K562 (cell line): ENCODE measurements around the gene TMEM163. TPM values are rescaled to one million over a fixed set of nuclear protein-coding genes. Genes with fewer than 3 reads are reported as not detected.
A peak's percentile ranks its signal among the peaks of the same experiment; 100 is the strongest.

ENCODE experiments used
- ATAC-seq: fragments of 200-7000 bp; cut with Tn5 transposase; 3 replicates; pipeline ENCODE4 v1.9.1; 2020; ENCODE audit warnings: moderate library complexity
- BruUV-seq: library from RNA; stranded (reverse); fragments of 400-500 nt; replicated peaks from 2 replicates; lab custom pipeline; 2021; lab: Mats Ljungman, UMichigan
- CTCF ChIA-PET: fragments of 300-600 bp; formaldehyde crosslinking; extraction: SDS; loops from one replicate; lab custom pipeline; 2021; ENCODE audit warnings: low intra/inter-chr PET ratio; lab: Yijun Ruan, JAX
- POLR2A ChIA-PET: fragments of 300-600, 350-650 bp; sonication (Branson Sonifier 250); formaldehyde crosslinking; extraction: SDS; loops from one replicate; lab custom pipeline; 2021; ENCODE audit warnings: antibody characterized with exemption, inconsistent platforms; lab: Yijun Ruan, JAX
- DNase-seq, 4 experiments: peaks; one replicate each; pipeline versions ENCODE4 v3.0.0 to v3.0.0-alpha.2; 2011 to 2018; ENCODE audit warnings: low spot score in 3 of 4, mixed read lengths in 3 of 4; ENCODE audit errors: extremely low read depth in 1 of 4
- FAIRE-seq: peaks from 2 replicates; lab custom pipeline; 2011; peaks lifted over from hg19 to GRCh38; lab: Jason Lieb, UNC
- H2AFZ ChIP-seq: 2 replicates; pipeline ENCODE4 v1.6.0; 2011; ENCODE audit warnings: low read depth, low read length, control low read depth, inconsistent platforms
- H3K27ac ChIP-seq: fragments of 200-600 bp; 3 replicates; pipeline ENCODE4 v1.8.0; 2011; ENCODE audit warnings: low read depth, mild to moderate bottlenecking, control low read depth, inconsistent platforms, low read length, moderate library complexity, mixed read lengths; ENCODE audit errors: extremely low read depth
- H3K27me3 ChIP-seq, 2 experiments: fragments of 300-600 bp in 1 of 2; 2 replicates in 1 of 2; 3 replicates in 1 of 2; pipeline versions ENCODE4 v1.6.0 to v1.8.0; 2011; ENCODE audit warnings: inconsistent platforms in 2 of 2, low read length in 2 of 2, mild to moderate bottlenecking in 1 of 2, mixed read lengths in 1 of 2, moderate library complexity in 1 of 2; ENCODE audit not compliant: control insufficient read depth in 2 of 2, insufficient read depth in 2 of 2
- H3K36me3 ChIP-seq: fragments of 300-600 bp; 3 replicates; pipeline ENCODE4 v1.8.0; 2011; ENCODE audit warnings: mild to moderate bottlenecking, low read length, inconsistent platforms; ENCODE audit not compliant: control insufficient read depth, insufficient read depth
- H3K4me1 ChIP-seq, 2 experiments: fragments of 200-600 bp in 1 of 2; replicated peaks in 1 of 2; 2 replicates in 1 of 2; 3 replicates in 1 of 2; pipeline versions ENCODE4 v1.5.1 to v1.8.0; 2011; ENCODE audit warnings: inconsistent platforms in 2 of 2, low read length in 2 of 2, mild to moderate bottlenecking in 1 of 2, mixed read lengths in 1 of 2, moderate library complexity in 1 of 2; ENCODE audit not compliant: control insufficient read depth in 2 of 2, insufficient read depth in 2 of 2
- H3K4me2 ChIP-seq: 2 replicates; pipeline ENCODE4 v1.6.1; 2011; ENCODE audit warnings: low read length, control low read depth, inconsistent platforms, mixed read lengths; ENCODE audit not compliant: insufficient read depth
- H3K4me3 ChIP-seq: fragments of 200-600 bp; sonication (generic), shearing (Covaris generic); 2 replicates; pipeline ENCODE4 v1.5.1; 2016; ENCODE audit warnings: control low read depth, inconsistent platforms
- H3K79me2 ChIP-seq: fragments of 200-600 bp; 3 replicates; pipeline ENCODE4 v1.8.0; 2011; ENCODE audit warnings: low read length, inconsistent platforms; ENCODE audit not compliant: control insufficient read depth, insufficient read depth
- H3K9ac ChIP-seq, 2 experiments: 2 replicates each; pipeline versions ENCODE4 v1.6.0 to v1.6.1; 2011; ENCODE audit warnings: low read depth in 2 of 2, low read length in 2 of 2, control low read depth in 1 of 2, inconsistent platforms in 1 of 2, mild to moderate bottlenecking in 1 of 2, mixed read lengths in 1 of 2; ENCODE audit not compliant: insufficient read depth in 1 of 2
- H3K9me1 ChIP-seq: one replicate; pipeline ENCODE4 v1.6.0; 2011; ENCODE audit warnings: inconsistent platforms, mild to moderate bottlenecking, low read length, moderate library complexity; ENCODE audit not compliant: control insufficient read depth, insufficient read depth
- H3K9me3 ChIP-seq: replicated peaks from 2 replicates; pipeline ENCODE4 v1.5.1; 2011; ENCODE audit warnings: low read depth, low read length, inconsistent platforms; ENCODE audit not compliant: control insufficient read depth, insufficient read depth
- H4K20me1 ChIP-seq: replicated peaks from 2 replicates; pipeline ENCODE4 v1.6.1; 2011; ENCODE audit warnings: low read length, inconsistent platforms, mixed read lengths; ENCODE audit not compliant: control insufficient read depth, insufficient read depth
- CBFB ChIP-seq: sonication (generic); formaldehyde crosslinking; IDR thresholded peaks from 2 replicates; pipeline ENCODE4 v1.4.0; 2020; ENCODE audit warnings: mild to moderate bottlenecking, missing genetic modification reagents
- CREM ChIP-seq: IDR thresholded peaks from 2 replicates; pipeline ENCODE4 v1.6.1; 2014; ENCODE audit warnings: antibody characterized with exemption, low read depth
- E2F8 ChIP-seq: fragments of 450-650 bp; IDR thresholded peaks from 2 replicates; pipeline ENCODE4 v1.7.1; 2018; ENCODE audit warnings: mild to moderate bottlenecking, low read depth; ENCODE audit not compliant: partially characterized antibody
- GATA2 ChIP-seq: sonication (generic); formaldehyde crosslinking; IDR thresholded peaks from 2 replicates; pipeline ENCODE4 v1.4.0; 2020; ENCODE audit warnings: mild to moderate bottlenecking, missing genetic modification reagents
- HEY1 ChIP-seq: fragments of 250-450 bp; sonication (Bioruptor Pico); IDR thresholded peaks from 2 replicates; pipeline ENCODE4 v1.5.0; 2020; ENCODE audit warnings: mild to moderate bottlenecking, moderate library complexity, borderline replicate concordance
- KDM1A ChIP-seq, 2 experiments: fragments of 450-650 bp; IDR thresholded peaks; 2 replicates each; pipeline ENCODE4 v1.6.1; 2016; ENCODE audit warnings: mild to moderate bottlenecking in 2 of 2
- MAFF ChIP-seq: IDR thresholded peaks from 2 replicates; pipeline ENCODE4 v1.6.1; 2012; ENCODE audit warnings: low read length, improper control_type of control experiment
- MAX ChIP-seq: sonication (generic); formaldehyde crosslinking; IDR thresholded peaks from 2 replicates; pipeline ENCODE4 v1.9.0; 2022; ENCODE audit warnings: mild to moderate bottlenecking, missing genetic modification reagents
- MBD1 ChIP-seq: fragments of 250-450 bp; sonication (Bioruptor Pico); IDR thresholded peaks from 2 replicates; pipeline ENCODE4 v1.8.0; 2022; ENCODE audit warnings: inconsistent platforms
- MYBL2 ChIP-seq, 2 experiments: fragments of 450-650 bp in 1 of 2; sonication (generic) in 1 of 2; formaldehyde crosslinking in 1 of 2; IDR thresholded peaks; 2 replicates each; pipeline versions ENCODE4 v1.6.1 to v1.8.1; 2017 to 2022; ENCODE audit warnings: borderline replicate concordance in 1 of 2, inconsistent platforms in 1 of 2, low read depth in 1 of 2, mild to moderate bottlenecking in 1 of 2, missing genetic modification reagents in 1 of 2, moderate library complexity in 1 of 2
- SETDB1 ChIP-seq: IDR thresholded peaks from one replicate; pipeline ENCODE4 v1.6.1; 2012; ENCODE audit warnings: low read length, control low read depth, inconsistent platforms
- ZNF12 ChIP-seq: sonication (generic); formaldehyde crosslinking; IDR thresholded peaks from 2 replicates; pipeline ENCODE4 v1.4.0; 2020; ENCODE audit warnings: mild to moderate bottlenecking, missing genetic modification reagents
- ZNF589 ChIP-seq: fragments of 200-800 bp; sonication (Bioruptor generic); IDR thresholded peaks from 2 replicates; pipeline ENCODE4 v1.6.1; 2016; ENCODE audit warnings: low read depth, missing genetic modification characterization, missing compliant biosample characterization
- ZSCAN32 ChIP-seq: fragments of 450-650 bp; formaldehyde crosslinking; IDR thresholded peaks from 2 replicates; pipeline ENCODE4 v1.4.0; 2020; ENCODE audit warnings: mild to moderate bottlenecking, moderate library complexity
- WGBS: fragments of 100-300 bp; shearing (Covaris generic); methylation state at CpG from one replicate; pipeline ENCODE4 v1.1.6; 2016; ENCODE audit warnings: low coverage, mixed read lengths; ENCODE audit not compliant: insufficient coverage; ENCODE audit errors: missing lambda C conversion rate; 5-methylcytosine and 5-hydroxymethylcytosine counted together
- in situ Hi-C: fragments of 300-500 bp; cut with MboI; formaldehyde crosslinking; loops from 4 replicates; pipeline ENCODE4 v1.15.0; 2018; ENCODE audit warnings: inconsistent platforms, mixed read lengths
- intact Hi-C: fragments of 100-400 bp; cut with micrococcal nuclease; formaldehyde crosslinking; loops from 2 replicates; pipeline ENCODE4 v1.14.2; 2022
- polyA plus RNA-seq, 8 experiments: library from polyadenylated mRNA; depleted of rRNA in 4 of 8; stranded (reverse) in 5 of 8; unstranded in 3 of 8; fragments of >200 nt; fragmentation: Nextera tagmentation in 2 of 8; fragmentation: Illumina TruSeq in 1 of 8; extraction: Ambion mirVana in 2 of 8; extraction: Trizol in 1 of 8; gene quantifications; 2 replicates each; pipeline versions ENCODE4 v1.2.1 to v1.2.3, GENCODE V29; 2011 to 2014; ENCODE audit warnings: inconsistent platforms in 1 of 8, missing spikeins in 1 of 8
- total RNA-seq, 7 experiments: library from RNA; depleted of rRNA in 6 of 7; stranded (reverse); fragments of >200 nt in 6 of 7; fragmentation: Illumina TruSeq in 2 of 7; extraction: Trizol in 2 of 7; gene quantifications; 2 replicates each; pipeline versions ENCODE4 v1.2.1 to v1.2.3, GENCODE V29; 2011 to 2021; ENCODE audit warnings: low replicate concordance in 1 of 7

Gene TMEM163
- total and polyA plus RNA-seq, 9 of the 15 experiments (the other 6 are each of a cell fraction or from before 2014, with no cell fraction given), result 0.04 to 0.68 (median 0.16) TPM; not detected in 3

- CTCF ChIA-PET, result no interaction called here
- FAIRE-seq, result no peak
- in situ Hi-C loops, result no loop called here
Observed at GRCh38 chr2:134593519-134593918, 125.3 kb downstream of the TMEM163 start.

GRCh38 chr2:134592377-134592776 is 126.4 kb downstream of the TMEM163 start:
- no peak for FAIRE-seq
- 0% methylated on average over 1 of the region's 1 CpG for WGBS
- TF ChIP-seq CBFB (no peak), KDM1A (IDR thresholded peaks at IDR 0.05) (no peak), E2F8 (no peak), MAFF (no peak), SETDB1 (no peak), HEY1 (CRISPR knock-in tag) (no peak), ZNF589 (CRISPR knock-in tag) (no peak), MBD1 (CRISPR knock-in tag) (no peak), GATA2 (no peak)

More at GRCh38 chr2:134593519-134593918, 125.3 kb downstream of the TMEM163 start:
- Histone ChIP-seq H3K9me1 (no peaks in the 10 kb centered on the region), H3K27ac (no peak overlapping the region), H3K36me3 (no peaks in the 10 kb centered on the region), H4K20me1 (no peaks in the 10 kb centered on the region), H2AFZ (no peak overlapping the region), H3K9ac (no peak overlapping the region), H3K79me2 (no peaks in the 10 kb centered on the region), H3K4me3 (no peak overlapping the region), H3K27me3 (peaks cover 0 to 6% of the 10 kb centered on the region in 2 experiments; a peak in 2 of 5 replicates), H3K9me3 (no peaks in the 10 kb centered on the region), H3K4me2 (no peak overlapping the region), H3K4me1 (peaks cover 0 to 3% of the 10 kb centered on the region in 2 experiments; a peak in 1 of 5 replicates)
- 0% methylated on average over 7 of the region's 8 CpGs for WGBS
- POLR2A ChIA-PET, result interaction anchor here (1.1 kb wide), 1 partner anchor 10 kb away, joined by 3 read pairs; no protein-coding TSS in a partner anchor
- no peak for ATAC-seq
- no TSS peak for BruUV-seq
- no peak for TF ChIP-seq ZNF12 (CRISPR knock-in tag)
- no peak for TF ChIP-seq MYBL2 (IDR thresholded peaks at IDR 0.05; ENCODE audit: low read depth)
- no peak for TF ChIP-seq MYBL2 (CRISPR knock-in tag; IDR thresholded peaks at IDR 0.05; ENCODE audit: borderline replicate concordance)
- TF ChIP-seq ZSCAN32 (CRISPR knock-in tag), result no peak
- no peak for TF ChIP-seq CREM
- 0 out of 2 replicates have a peak, but pooled peaks have one; percentile 23 for TF ChIP-seq MAX (CRISPR knock-in tag)
- DNase-seq, result no peak
- intact Hi-C loops, result no loop called here

More at GRCh38 chr2:134592377-134592776, 126.4 kb downstream of the TMEM163 start:
- H3K9ac ChIP-seq, result no peak overlapping the region
- no peak overlapping the region for H3K4me3 ChIP-seq
- intact Hi-C loops, result no loop called here
- no peak overlapping the region for H3K27ac ChIP-seq
- H3K4me2 ChIP-seq, result no peak overlapping the region
- no peak overlapping the region for H2AFZ ChIP-seq
- H3K9me1 ChIP-seq, result no peaks in the 10 kb centered on the region
- BruUV-seq, result no TSS peak
- ATAC-seq (no peak), DNase-seq (no peak)
- no peaks in the 10 kb centered on the region for H3K36me3 ChIP-seq
- H3K79me2 ChIP-seq, result no peaks in the 10 kb centered on the region
- H4K20me1 ChIP-seq, result no peaks in the 10 kb centered on the region
- no peaks in the 10 kb centered on the region for H3K4me1 ChIP-seq
- ChIA-PET POLR2A (interaction anchor here (1.1 kb wide), 1 partner anchor 9 kb away, joined by 3 read pairs; no protein-coding TSS in a partner anchor), CTCF (no interaction called here)
- no peaks in the 10 kb centered on the region for H3K9me3 ChIP-seq
- peaks cover 0 to 6% of the 10 kb centered on the region in 2 experiments; a peak in 2 of 5 replicates for H3K27me3 ChIP-seq
- in situ Hi-C loops, result no loop called here
